HUES64 (cell line): ENCODE measurements around the gene TMEM42.
A peak's percentile ranks its signal among the peaks of the same experiment; 100 is the strongest.
"Not testable (repeated sequence)": the region's sequence is repeated elsewhere in the genome, so short reads cannot be mapped to it uniquely, and the experiment has no call there.

ENCODE experiments used
- H3K27ac ChIP-seq: 2 replicates; pipeline ENCODE4 v1.7.0; 2013; ENCODE audit warnings: low read depth, low read length, inconsistent platforms
- H3K27me3 ChIP-seq: 2 replicates; pipeline ENCODE4 v1.6.1; 2013; ENCODE audit warnings: mild to moderate bottlenecking, low read length; ENCODE audit not compliant: insufficient read depth
- H3K36me3 ChIP-seq: 2 replicates; pipeline ENCODE4 v1.6.1; 2013; ENCODE audit warnings: mild to moderate bottlenecking, low read length; ENCODE audit not compliant: insufficient read depth
- H3K4me1 ChIP-seq: 2 replicates; pipeline ENCODE4 v1.6.1; 2013; ENCODE audit warnings: mild to moderate bottlenecking, low read length, moderate library complexity; ENCODE audit not compliant: insufficient read depth
- H3K4me3 ChIP-seq: 2 replicates; pipeline ENCODE4 v1.5.1; 2013; ENCODE audit warnings: mild to moderate bottlenecking, low read length, moderate library complexity
- H3K9ac ChIP-seq: 2 replicates; pipeline ENCODE4 v1.6.1; 2013; ENCODE audit warnings: mild to moderate bottlenecking, low read depth, low read length
- H3K9me3 ChIP-seq: 2 replicates; pipeline ENCODE4 v1.6.1; 2013; ENCODE audit warnings: low read depth, low read length; ENCODE audit not compliant: insufficient read depth
- WGBS: fragments of 150-250, 120-280 bp; methylation state at CpG from one replicate; pipeline ENCODE4 v1.1.7; 2013; ENCODE audit warnings: missing lambda C conversion rate; 5-methylcytosine and 5-hydroxymethylcytosine counted together

Gene TMEM42

GRCh38 chr3:44842376-44842775 is 19.3 kb upstream of the TMEM42 start:
- Histone ChIP-seq H3K9ac (no peak overlapping the region), H3K4me3 (no peak overlapping the region), H3K36me3 (peaks cover 95% of the 10 kb centered on the region), H3K27me3 (no peaks in the 10 kb centered on the region), H3K4me1 (no peaks in the 10 kb centered on the region), H3K27ac (no peak overlapping the region), H3K9me3 (0 out of 2 replicates have a peak, but pooled peaks cover under 1% of the 10 kb centered on the region)
- 95% methylated on average over 2 of the region's 2 CpGs for WGBS

GRCh38 chr3:44845528-44846520 is 15.9 kb upstream of the TMEM42 start:
- Histone ChIP-seq H3K4me3 (no peak overlapping the region), H3K9me3 (no peaks in the 10 kb centered on the region), H3K36me3 (peaks cover 89% of the 10 kb centered on the region), H3K9ac (no peak overlapping the region), H3K27ac (no peak overlapping the region), H3K4me1 (no peaks in the 10 kb centered on the region), H3K27me3 (no peaks in the 10 kb centered on the region)
- WGBS = 94% methylated on average over 7 of the region's 7 CpGs

DNA sequence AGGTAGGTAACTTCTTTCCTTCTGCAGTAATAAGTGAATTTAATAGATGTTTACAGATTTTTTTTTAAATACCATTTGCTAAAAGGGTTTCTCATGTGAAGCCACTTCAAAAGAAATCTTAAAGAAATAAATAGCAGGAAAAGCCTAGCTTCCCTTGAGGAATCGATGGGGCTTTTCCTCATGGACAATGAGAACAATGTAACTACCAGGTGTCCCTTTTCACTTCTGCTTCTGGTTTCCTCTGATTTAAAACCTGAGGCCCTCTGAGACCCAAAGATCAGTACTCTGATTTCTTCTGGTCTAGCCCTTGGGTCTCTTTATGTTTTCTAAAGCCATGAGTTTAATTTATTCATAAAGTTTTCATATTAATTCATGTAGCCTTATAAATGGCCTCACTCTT is 13.1 kb upstream of the TMEM42 start:
- H3K9me3 ChIP-seq = peaks cover 2% of the 10 kb centered on the region; the same call in 1 of the 2 replicates
- H3K4me1 ChIP-seq = no peaks in the 10 kb centered on the region
- peaks cover 89% of the 10 kb centered on the region for H3K36me3 ChIP-seq
- H3K27me3 ChIP-seq = no peaks in the 10 kb centered on the region
- H3K27ac ChIP-seq = no peak overlapping the region
- no peak overlapping the region for H3K4me3 ChIP-seq
- WGBS = 98% methylated on average over 1 of the region's 1 CpG
- H3K9ac ChIP-seq = no peak overlapping the region

- 96% methylated on average over 6 of the region's 6 CpGs for WGBS
- not testable (repeated sequence) for H3K4me3 ChIP-seq, H3K4me1 ChIP-seq, H3K9ac ChIP-seq, H3K27ac ChIP-seq, H3K9me3 ChIP-seq, H3K27me3 ChIP-seq
- peaks cover 31% of the 10 kb centered on the region for H3K36me3 ChIP-seq
These were observed 5.0 kb upstream of the TMEM42 start for GRCh38 chr3:44856663-44857062.

DNA sequence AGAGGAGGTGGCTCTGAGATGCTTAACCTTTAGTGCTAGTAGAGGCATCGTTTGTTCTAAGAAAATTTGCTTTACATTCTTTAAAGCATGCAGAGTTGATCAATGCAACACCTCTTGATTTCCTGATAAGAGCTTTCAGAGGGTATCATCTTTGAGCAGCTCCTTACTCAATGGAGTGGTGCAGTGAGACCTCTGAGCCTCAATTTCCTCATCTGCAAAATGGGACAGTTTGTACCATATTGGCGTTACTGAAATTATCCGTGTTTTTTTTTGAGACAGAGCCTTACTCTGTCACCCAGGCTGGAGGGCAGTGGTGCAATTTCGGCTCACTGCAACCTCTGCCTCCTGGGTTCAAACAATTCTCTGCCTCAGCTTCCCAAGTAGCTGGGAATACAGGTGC is 1.6 kb upstream of the TMEM42 start:
- Histone ChIP-seq H3K27ac (no peak overlapping the region), H3K4me3 (no peak overlapping the region)
- WGBS = 92% methylated on average over 4 of the region's 4 CpGs

GRCh38 chr3:44862226-44862637 is 520 bp downstream of the TMEM42 start:
- no peaks in the 10 kb centered on the region for H3K27me3 ChIP-seq
- no peaks in the 10 kb centered on the region for H3K9me3 ChIP-seq
- WGBS = 7% methylated on average over 25 of the region's 25 CpGs
- no peak overlapping the region for H3K27ac ChIP-seq
- H3K4me1 ChIP-seq = peaks cover 7% of the 10 kb centered on the region
- H3K36me3 ChIP-seq = no peaks in the 10 kb centered on the region
- peak overlapping the region; percentile 58 for H3K4me3 ChIP-seq
- H3K9ac ChIP-seq = peak overlapping the region; percentile 56

More for the DNA sequence above, 1.6 kb upstream of the TMEM42 start:
- no peaks in the 10 kb centered on the region for H3K36me3 ChIP-seq
- no peak overlapping the region for H3K9ac ChIP-seq
- peaks cover 7% of the 10 kb centered on the region for H3K4me1 ChIP-seq
- H3K9me3 ChIP-seq = no peaks in the 10 kb centered on the region
- H3K27me3 ChIP-seq = no peaks in the 10 kb centered on the region

GRCh38 chr3:44865272-44866035 is 3.7 kb downstream of the TMEM42 start:
- H3K27me3 ChIP-seq = no peaks in the 10 kb centered on the region
- no peaks in the 10 kb centered on the region; the same call in 1 of the 2 replicates for H3K36me3 ChIP-seq
- peaks cover 7% of the 10 kb centered on the region for H3K4me1 ChIP-seq
- no peaks in the 10 kb centered on the region for H3K9me3 ChIP-seq
- WGBS = 94% methylated on average over 7 of the region's 7 CpGs
- no peak overlapping the region for H3K9ac ChIP-seq
- no peak overlapping the region for H3K27ac ChIP-seq
- no peak overlapping the region for H3K4me3 ChIP-seq

DNA sequence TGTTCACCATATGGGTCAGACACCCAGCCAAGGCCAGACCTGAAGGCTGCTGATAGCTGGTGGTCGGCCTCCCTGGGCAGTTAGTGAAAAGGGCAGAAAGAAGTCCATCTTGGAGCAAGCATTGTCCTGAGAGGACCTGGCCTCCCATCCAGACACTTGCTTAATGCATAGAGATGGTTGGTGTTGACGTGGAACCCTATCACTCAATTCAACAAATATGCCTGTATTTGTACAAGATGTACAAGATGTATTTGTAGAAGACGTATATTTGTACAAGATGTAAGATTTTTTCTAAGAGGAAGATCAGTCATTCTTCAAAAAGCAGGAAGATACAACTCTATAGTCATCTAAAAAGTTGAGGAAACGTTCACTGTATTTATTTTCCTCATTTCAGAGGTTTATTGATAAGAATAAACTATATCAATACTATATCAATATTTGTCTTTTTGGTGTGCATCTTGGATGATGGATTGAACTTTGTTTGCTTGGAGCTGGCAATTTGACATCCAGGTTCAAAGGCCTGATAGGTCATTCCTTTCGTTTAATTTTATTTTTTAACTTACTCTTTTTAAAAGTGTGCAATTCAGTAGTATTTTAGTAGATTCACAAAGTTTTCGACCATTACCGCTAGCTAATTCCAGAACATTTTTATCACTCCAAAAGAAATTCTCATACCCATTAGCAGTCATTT is 5.9 kb downstream of the TMEM42 start:
- H3K4me3 ChIP-seq = no peak overlapping the region
- no peaks in the 10 kb centered on the region; the same call in 1 of the 2 replicates for H3K36me3 ChIP-seq
- no peak overlapping the region for H3K9ac ChIP-seq
- H3K4me1 ChIP-seq = peaks cover 4% of the 10 kb centered on the region
- 94% methylated on average over 4 of the region's 7 CpGs for WGBS
- no peaks in the 10 kb centered on the region for H3K27me3 ChIP-seq
- no peak overlapping the region for H3K27ac ChIP-seq
- no peaks in the 10 kb centered on the region for H3K9me3 ChIP-seq

GRCh38 chr3:44870375-44871061 is 8.8 kb downstream of the TMEM42 start:
- Histone ChIP-seq H3K36me3 (no peaks in the 10 kb centered on the region; the same call in 1 of the 2 replicates), H3K4me3 (no peak overlapping the region), H3K9ac (no peak overlapping the region), H3K9me3 (no peaks in the 10 kb centered on the region), H3K4me1 (no peaks in the 10 kb centered on the region), H3K27ac (no peak overlapping the region), H3K27me3 (no peaks in the 10 kb centered on the region)
- WGBS = 92% methylated on average over 7 of the region's 8 CpGs

GRCh38 chr3:44874308-44874707 is 12.6 kb downstream of the TMEM42 start, which contains the start of gene TGM4:
Gene TGM4 (plus strand): TSS chr3:44874608. CDS start chr3:44874679, 71 bp downstream.
- H3K9ac ChIP-seq = no peak within 1 kb of the TSS
- no peak within 1 kb of the TSS for H3K27ac ChIP-seq
- no peaks in the 10 kb centered on the region for H3K36me3 ChIP-seq
- 94% methylated on average over 5 of the region's 5 CpGs for WGBS
- no peaks in the 10 kb centered on the region for H3K4me1 ChIP-seq
- no peak within 1 kb of the TSS for H3K4me3 ChIP-seq
- no peaks in the 10 kb centered on the region for H3K9me3 ChIP-seq
- H3K27me3 ChIP-seq = no peaks in the 10 kb centered on the region
